Activated T-helper 1 cell treated with Interleukin-2 at 50 U/mL for 16 hours (primary cell): ENCODE data around the gene KANK3.
"Not testable (repeated sequence)": the region's sequence is repeated elsewhere in the genome, so short reads cannot be mapped to it uniquely, and the experiment has no call there.

Experiments used
- DNase-seq: peaks from one replicate; pipeline ENCODE4 v3.0.0-alpha.2; 2020; ENCODE audit warnings: low read depth

Gene KANK3

GRCh38 chr19:8337728-8338127 is 5.3 kb downstream of the KANK3 start:
- no peak for DNase-seq

DNA sequence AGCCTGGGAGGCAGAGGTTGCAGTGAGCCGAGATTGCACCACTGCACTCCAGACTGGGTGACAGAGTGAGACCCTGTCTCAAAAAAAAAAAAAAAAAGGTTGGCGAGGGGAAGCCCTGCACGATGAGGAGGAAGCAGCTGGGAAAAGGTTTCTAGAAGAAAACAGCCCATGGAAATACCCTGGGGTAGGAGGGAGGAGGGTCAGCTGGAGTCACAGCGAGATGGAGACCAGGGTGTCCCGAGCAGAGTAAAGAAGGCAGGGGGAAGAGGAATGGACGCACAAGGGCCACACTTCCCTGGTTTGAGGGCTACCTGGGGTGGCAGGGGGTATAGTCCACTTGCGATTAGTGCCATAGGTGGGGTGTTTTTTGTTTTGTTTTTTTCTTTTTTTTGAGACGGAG is 6.4 kb downstream of the KANK3 start:
- no peak for DNase-seq

- no peak for DNase-seq
Measured at GRCh38 chr19:8336072-8336569, 6.9 kb downstream of the KANK3 start.

GRCh38 chr19:8335343-8336071 is 7.6 kb downstream of the KANK3 start:
- no peak for DNase-seq

- DNase-seq = no peak
Measured at GRCh38 chr19:8334458-8335342, 8.4 kb downstream of the KANK3 start.

DNA sequence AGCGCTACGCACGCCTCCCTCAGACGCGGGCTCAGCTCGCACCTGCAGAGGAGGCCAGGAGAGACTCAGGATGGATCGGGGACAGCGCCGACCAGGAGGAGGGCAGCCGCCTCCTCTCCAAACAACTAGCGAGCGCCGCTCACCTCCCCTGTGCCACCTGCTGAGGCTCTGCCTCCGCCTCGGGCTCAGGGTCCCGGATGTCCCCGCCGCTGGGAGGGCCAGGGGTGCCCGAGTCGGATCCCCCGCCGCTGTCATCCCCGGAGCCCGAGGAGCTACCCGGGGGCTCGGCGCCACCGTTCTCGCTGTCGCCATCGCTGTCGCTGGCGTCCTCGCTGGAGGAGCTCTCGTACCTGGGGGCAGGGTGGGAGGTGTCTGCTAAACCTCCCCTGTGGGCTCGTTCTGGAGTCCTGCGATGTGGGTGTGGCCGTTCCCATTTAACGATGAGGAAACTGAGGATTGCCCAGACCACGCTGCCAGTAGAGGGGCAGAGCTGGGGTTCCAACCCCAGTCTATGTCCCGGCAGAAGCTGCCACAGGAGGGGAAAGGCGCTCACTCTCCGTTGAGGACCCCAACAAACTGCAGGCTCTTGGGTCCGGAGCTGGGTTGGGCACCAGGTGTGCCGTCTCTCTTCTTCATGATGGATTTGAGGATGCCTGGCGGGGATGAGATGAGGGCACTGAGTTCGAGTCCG is 9.2 kb downstream of the KANK3 start:
- DNase-seq = no peak

- no peak for DNase-seq
Measured at GRCh38 chr19:8332976-8333766, 9.9 kb downstream of the KANK3 start.

GRCh38 chr19:8331263-8331845 is 11.7 kb downstream of the KANK3 start:
- no peak for DNase-seq

DNA sequence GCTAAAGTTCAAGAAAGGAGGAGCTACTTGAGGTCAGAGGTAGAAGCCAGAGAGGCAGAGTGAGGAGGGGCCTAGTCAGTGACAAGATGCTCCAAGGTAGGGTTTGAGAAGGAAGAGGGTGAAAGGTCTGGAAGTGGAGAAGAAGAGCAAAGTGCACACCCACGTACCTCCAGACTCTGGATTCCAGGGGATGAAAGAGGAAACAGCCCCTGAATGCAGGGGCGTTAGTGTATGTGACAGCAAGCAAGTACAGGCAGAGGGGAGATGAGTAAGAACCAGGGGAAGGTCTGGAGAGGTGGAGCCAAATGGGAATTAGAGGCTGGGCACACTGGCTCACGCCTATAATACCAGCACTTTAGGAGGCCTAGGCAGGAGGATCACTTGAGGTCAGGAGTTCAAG is 13.1 kb downstream of the KANK3 start:
- DNase-seq = no peak

GRCh38 chr19:8325454-8325853 is 17.6 kb downstream of the KANK3 start:
- DNase-seq = no peak

DNA sequence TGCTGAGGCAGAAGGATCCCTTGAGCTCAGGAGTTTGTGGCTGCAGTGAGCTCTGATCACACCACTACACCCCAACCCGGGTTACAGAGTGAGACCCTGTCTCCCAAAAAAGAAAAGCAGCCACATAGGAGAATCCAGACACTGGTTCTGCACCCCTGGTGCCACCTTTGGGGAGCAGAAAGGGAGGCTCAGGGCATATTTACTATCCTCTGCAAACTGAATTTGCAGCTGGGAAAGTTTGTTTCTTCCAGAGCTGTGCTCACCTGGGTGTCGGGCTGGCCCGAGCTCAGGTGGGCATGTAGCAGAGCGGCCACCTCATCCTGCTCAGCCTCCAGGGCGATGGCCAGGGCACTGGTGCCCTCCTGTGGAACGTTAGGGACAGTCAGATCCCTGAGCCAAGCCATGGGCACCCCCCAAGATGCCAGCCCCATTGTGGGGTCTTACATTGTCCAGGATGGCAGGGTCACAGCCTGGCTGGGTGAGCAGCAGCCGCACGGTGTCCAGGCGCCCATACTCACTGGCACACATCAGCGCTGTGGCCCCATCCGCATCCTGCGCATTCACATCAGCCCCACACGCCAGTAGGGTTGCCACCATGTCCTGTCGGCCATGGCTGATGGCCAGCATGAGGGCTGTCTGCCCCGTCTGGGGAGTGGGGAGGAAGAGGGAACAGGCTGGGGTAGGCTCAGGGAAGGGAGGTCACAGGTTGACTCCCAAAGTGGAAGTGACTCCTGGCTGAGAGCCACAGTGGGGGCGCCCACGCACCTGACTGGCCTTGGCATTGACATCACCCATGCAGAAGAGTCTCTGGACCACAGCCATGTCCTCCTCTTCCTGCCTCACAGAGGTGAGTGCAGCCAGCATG is 18.6 kb downstream of the KANK3 start:
- no peak for DNase-seq

DNA sequence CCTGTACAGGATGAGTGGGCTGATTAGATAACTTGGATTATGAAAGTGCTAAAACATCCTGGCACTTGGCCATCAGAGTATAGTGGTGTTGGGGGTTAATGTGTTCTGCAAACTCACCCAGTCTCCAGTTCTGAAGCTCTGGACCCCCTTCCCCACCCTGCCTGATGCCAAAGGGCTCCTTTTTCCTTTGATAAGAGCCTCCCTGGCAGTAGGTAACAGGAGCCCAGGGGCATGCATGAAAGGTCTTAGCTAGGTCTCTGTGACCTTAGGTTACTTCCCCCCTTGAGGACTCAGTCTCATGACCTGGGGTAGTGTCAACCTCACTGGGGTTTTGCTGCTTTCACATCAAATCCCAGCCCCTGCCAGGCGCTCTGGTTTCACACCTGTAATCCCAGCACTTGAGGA is 19.3 kb downstream of the KANK3 start:
- DNase-seq = no peak

DNA sequence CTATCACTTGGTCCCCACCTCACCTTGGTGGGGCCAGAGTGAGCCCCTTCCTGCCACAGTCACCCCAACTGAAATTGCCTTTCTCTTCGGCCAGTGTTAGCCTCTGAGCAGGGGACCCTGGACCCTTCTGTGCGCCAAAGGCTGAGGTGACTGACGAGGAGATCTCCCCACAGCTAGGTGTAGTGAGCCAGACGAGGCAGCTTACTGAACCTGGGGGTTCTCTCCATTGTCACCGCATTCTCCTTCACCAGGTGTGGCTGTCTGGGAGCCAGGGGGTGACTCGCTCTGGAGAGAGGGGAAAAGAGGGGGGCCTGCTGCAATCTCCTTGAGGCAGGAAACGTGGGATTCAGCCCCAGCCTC is 20.4 kb downstream of the KANK3 start:
- no peak for DNase-seq

GRCh38 chr19:8321986-8322637 is 20.9 kb downstream of the KANK3 start:
- no peak for DNase-seq

DNA sequence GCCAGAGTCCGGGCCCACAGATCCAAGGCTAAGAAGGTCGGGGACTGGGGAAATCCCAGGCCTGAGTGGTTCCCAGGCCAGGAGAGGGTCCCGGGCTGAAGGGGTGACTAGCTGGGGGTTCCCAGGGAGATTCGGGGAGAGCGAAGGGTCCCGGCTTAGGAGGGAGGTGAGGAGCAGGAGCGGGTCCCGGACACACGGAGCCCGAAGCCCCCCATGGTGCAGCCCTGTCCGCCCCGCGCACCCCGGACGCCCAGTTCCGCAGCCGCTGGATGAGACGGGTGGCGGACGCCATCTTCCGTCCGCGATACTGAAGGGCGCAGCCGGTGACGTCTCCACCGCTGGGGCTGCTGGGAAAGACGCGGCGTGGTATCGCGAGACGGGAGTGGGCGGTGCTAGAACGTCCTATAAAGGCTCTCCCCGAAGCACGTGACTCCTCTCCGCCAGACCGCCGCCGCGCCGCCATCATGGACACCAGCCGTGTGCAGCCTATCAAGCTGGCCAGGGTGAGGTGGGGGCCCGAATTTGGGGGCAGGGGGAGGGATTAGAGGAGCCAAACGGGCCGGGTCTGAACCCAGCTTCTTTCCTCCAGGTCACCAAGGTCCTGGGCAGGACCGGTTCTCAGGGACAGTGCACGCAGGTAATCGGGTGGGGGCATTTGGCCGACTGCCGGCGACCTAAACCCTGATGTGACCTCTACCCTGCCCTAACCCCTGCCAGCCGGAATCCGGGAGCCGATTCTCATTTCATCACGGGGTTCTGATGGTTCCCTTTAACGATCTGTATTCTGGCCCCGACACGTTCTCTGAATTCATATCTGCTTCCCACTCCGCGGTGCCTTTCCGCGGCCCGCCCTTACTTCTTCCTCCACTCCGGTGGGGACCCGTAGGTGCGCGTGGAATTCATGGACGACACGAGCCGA is 21.7 kb downstream of the KANK3 start, which contains the start of the genes NDUFA7 and RPS28:
Gene NDUFA7, minus strand, starts transcription at position 309 of the 919 bp plus-strand sequence. Its CDS starts 17 bp downstream, at position 292.
Gene RPS28, plus strand, starts transcription at position 430 of the 919 bp plus-strand sequence. Its CDS starts 35 bp downstream, at position 465.
- peak; percentile 94 for DNase-seq

DNA sequence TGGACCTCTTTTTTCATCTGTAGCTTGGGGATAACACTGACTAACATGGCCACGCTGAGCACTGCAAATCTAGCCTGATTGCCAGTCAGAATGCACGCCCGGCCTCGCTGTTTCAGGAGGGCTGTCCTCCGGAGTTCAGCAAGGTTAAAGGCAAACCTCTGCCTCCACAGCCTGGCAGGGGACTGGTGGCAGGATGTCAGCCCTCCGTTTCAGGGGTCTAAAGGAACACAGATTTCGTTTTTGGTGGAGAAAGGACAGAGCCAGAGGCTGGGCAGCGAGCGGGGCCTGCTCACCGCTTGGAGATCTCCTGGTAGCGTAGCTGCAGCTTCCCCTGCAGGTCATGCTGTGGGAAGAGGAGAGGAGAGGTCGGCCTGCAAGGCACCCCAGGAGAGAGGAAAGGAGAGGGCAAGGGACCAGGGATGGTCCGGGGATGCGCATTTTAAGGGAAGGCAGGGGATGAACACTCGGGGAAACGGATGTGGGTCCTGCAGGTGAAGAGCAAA is 22.4 kb downstream of the KANK3 start:
- no peak for DNase-seq

- DNase-seq = no peak
Measured at GRCh38 chr19:8319807-8320520, 23.1 kb downstream of the KANK3 start.

- DNase-seq = not testable (repeated sequence)
Measured at GRCh38 chr19:8318835-8319234, 24.2 kb downstream of the KANK3 start.
